ENCODE data around the gene NR2C2. TPM values are rescaled to one million over a fixed set of nuclear protein-coding genes. Genes with fewer than 3 reads are reported as not detected.

The NR2C2 gene
- total RNA-seq, 2 donors from 2014 or later: 22.3 to 29.2 TPM

DNA sequence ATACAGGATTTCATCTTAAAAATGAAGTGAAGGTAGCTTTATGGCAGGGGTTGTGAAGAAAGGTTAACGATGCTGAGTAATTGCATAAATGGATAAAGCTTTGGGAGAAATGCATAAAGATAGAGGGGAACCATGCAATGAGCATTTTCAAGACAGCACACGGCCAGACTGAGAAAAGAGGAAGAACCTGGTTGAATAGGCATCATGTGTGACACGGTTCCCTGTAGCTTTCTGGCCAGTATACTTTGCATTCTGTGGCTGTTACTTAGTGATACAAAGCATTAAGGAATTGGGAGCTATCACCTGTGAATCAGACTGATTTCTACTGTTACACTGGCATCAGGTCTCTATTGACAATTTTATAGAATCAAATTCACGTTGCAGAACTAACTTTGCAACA lies 33.3 kb downstream of the NR2C2 start:
- Histone ChIP-seq H3K27me3 (no peaks in the 10 kb centered on the region), H3K36me3 (no peaks in the 10 kb centered on the region), H3K4me1 (no peaks in the 10 kb centered on the region), H3K9me3 (no peaks in the 10 kb centered on the region), H3K4me3 (no peak overlapping the region), H3K27ac (no peak overlapping the region)
- TF ChIP-seq CTCF (IDR thresholded peaks at IDR 0.05): no peak
- DNase-seq (ENCODE audit: low spot score): no peak

- TF ChIP-seq CTCF (IDR thresholded peaks at IDR 0.05): no peak
- H3K36me3 ChIP-seq: no peaks in the 10 kb centered on the region
- no peak for DNase-seq (ENCODE audit: low spot score)
Measured at GRCh38 chr3:14984581-14985113, 37.3 kb downstream of the NR2C2 start.

DNA sequence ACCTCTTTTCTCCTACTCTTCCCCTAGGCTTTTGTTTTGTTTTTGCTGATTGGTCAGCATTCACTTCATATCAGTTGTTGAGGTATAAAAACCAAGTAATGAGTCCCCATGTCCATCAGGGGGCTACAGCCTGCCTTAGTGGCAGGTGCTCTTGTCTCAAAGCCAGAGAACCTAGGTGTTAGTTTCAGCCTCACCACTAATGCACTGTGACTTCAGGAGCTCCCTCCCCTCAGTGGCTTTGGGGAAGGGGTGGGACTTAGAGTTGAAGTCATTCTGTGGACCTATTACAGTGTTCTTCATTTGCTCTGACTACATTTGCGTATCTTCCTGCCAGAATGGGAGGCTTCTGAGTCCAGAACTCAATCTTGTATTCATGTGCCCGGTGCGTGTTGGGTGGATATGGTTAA lies 41.6 kb downstream of the NR2C2 start:
- peaks cover 0 to 48% of the 10 kb centered on the region in 2 donors for H3K4me1 ChIP-seq
- no peak overlapping the region for H3K27ac ChIP-seq
- H3K36me3 ChIP-seq: no peaks in the 10 kb centered on the region
- no peak for DNase-seq (ENCODE audit: low spot score)
- no peaks in the 10 kb centered on the region for H3K9me3 ChIP-seq
- H3K27me3 ChIP-seq: no peaks in the 10 kb centered on the region
- H3K4me3 ChIP-seq: no peak overlapping the region
- no peak for TF ChIP-seq CTCF (IDR thresholded peaks at IDR 0.05)

More at GRCh38 chr3:14984581-14985113, 37.3 kb downstream of the NR2C2 start:
- Histone ChIP-seq H3K27me3 (no peaks in the 10 kb centered on the region), H3K9me3 (no peaks in the 10 kb centered on the region), H3K27ac (no peak overlapping the region), H3K4me3 (no peak overlapping the region), H3K4me1 (peaks cover 0 to 16% of the 10 kb centered on the region in 2 donors)

DNA sequence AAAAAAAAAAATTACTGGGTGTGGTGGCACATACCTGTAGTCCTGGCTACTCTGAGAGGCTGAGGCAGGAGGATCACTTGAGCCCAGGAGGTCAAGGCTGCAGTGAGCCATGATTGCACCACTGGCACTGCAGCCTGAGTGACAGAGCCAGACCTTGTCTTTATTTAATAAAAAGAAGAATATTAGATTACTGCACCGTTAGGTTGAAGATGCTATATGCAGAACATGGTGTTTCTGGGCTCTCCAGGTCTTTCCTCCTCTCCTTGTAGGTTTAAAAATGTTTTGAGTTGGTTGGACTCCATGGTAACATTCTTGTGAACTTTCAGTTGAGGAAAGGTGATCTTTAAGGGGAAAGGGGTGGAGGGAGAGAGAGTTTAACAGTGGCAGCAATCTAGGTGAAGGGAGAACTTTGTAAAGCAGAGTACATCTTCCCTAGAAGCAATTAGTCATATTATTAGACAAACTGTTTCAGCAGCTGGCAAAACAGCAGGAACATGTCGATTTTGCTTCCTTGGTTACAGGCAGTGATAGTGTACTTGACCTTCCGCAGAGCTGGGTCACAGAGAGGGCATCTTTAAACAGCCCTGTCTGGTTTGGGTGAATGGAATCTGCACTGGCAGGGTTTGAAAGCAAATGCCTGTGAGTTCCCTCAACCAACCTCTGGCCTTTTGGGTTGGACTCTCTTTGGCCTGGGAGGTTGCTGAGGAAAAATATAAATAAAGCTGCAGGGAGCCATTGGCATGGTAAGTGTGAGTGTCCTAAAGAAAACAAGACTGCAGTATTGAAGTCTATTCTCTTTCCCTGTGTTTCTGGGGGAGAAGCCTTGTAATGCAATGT lies 42.8 kb downstream of the NR2C2 start:
- peaks cover 0 to 48% of the 10 kb centered on the region in 2 donors for H3K4me1 ChIP-seq

GRCh38 chr3:14990780-14991148 lies 43.4 kb downstream of the NR2C2 start:
- Histone ChIP-seq H3K4me3 (no peak overlapping the region), H3K4me1 (peaks cover 0 to 48% of the 10 kb centered on the region in 2 donors), H3K9me3 (no peaks in the 10 kb centered on the region), H3K27me3 (no peaks in the 10 kb centered on the region), H3K36me3 (no peaks in the 10 kb centered on the region), H3K27ac (peak overlapping the region; percentile 32 to 37)
- DNase-seq (ENCODE audit: low spot score): no peak
- no peak for TF ChIP-seq CTCF (IDR thresholded peaks at IDR 0.05)

More for the DNA sequence above, 42.8 kb downstream of the NR2C2 start:
- H3K4me3 ChIP-seq: no peak overlapping the region
- H3K36me3 ChIP-seq: no peaks in the 10 kb centered on the region
- H3K27me3 ChIP-seq: no peaks in the 10 kb centered on the region
- TF ChIP-seq CTCF (IDR thresholded peaks at IDR 0.05): no peak
- no peaks in the 10 kb centered on the region for H3K9me3 ChIP-seq
- no peak for DNase-seq (ENCODE audit: low spot score)
- peak overlapping the region; percentile 32 to 37 for H3K27ac ChIP-seq
